ENCODE results near the gene NFIA.

The NFIA gene

DNA sequence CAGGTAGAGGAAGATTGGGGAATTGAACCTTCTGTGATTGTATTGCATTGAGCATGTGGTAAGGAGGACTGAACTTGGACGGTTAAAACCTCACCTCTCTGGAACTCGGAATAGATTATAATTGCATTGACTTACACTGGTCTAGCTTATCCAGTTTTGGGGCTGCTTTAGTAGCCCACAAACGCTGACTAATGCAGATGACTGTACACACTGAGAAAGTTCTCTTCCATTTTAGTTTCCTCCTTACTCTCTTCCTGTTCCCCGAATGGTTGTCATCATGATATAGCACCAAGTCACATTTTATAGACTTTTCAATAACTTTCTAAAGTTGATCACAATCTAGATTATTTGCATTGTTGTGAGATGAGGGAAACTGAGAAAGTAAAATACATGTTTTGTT lies 78.2 kb downstream of the NFIA start:
- DNase-seq: peak; percentile 29

DNA sequence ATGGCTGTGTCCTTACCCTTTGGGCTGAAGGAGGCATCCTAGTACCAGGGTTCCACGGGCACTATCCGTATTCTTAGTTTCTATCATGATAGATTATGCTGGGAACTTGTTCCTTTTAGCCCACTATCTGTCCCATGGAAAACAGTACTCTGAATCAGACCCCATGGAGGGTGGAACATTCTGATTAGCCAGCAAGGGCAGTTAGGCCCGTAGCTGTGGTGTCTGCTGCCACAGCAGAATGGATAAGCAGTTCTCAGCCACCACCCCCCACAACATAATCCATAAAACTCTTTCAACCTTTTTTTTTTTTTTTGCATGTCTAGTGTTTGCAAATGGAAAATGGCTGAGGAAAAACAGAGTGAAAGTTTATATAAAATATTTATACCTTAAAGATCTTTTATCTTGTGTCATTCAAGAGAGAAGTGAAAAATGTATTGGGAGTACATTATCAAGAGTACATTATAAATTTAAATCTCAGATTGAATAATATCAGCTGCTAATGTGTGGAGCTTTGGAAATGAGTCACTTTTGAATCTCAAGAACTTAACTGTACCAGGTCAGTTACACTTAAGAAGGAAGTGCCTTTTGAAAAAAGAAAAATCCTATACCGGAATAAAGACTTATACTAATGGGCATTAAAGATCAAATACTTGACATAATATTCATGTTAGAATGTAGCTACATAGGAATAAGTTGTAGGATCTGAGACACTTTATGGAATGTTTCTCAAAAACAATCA lies 80.3 kb downstream of the NFIA start:
- DNase-seq: no peak

DNA sequence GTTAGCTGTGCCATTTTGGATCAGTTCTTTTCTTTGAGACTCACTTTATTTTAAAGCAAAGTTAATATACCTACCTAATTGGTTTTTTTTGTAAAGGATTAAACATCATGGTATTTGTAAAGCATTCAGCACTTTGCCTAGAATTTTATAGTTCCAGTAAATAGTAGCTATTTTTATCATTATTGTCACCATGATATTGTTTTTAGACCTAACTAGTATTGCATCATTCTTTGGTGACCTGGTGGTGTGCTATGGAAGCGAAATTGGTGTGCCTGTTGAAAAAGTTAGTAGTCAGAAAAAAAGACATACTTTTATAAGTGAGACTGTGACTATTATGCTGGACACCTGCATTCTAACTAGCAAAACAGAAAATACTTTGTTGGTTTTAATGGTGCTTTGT lies 81.0 kb downstream of the NFIA start:
- no peak for DNase-seq

DNA sequence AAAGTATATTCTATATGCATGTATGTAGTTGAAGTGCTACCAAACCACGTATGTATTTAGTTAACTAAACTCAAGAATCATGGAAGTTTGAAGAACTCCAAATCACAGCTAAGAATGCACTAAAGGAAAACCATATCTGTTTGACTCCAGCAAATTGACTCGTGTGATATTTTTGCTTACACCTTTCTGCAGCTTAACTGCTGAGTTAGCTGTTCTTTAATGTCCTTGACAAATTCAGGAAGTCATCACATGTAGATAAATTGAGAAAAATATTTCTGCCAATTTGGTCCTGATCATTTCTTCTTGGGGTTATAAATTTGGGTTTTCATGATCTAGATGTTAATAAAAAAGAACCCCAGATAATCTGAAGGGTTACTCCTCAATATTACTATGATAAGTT lies 83.0 kb downstream of the NFIA start:
- no peak for DNase-seq

DNA sequence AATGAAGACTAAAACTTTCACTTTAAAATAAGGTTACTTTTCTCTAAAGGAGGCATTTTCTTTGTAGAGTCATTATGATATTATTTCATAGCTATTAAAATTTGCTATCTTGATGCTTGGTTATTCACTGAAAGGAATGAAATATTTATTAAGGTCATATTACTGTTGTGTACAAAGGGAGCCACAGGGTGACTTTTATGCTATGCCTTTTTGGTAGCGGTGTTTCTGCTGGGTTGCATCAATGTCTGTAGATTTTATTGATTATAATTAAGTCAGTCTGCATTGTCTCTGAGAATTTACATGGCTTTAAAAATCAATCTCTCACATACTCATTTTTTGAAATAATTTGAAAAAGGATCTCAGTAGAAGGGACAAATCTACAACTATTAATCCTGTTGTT lies 84.9 kb downstream of the NFIA start:
- no peak for DNase-seq

DNA sequence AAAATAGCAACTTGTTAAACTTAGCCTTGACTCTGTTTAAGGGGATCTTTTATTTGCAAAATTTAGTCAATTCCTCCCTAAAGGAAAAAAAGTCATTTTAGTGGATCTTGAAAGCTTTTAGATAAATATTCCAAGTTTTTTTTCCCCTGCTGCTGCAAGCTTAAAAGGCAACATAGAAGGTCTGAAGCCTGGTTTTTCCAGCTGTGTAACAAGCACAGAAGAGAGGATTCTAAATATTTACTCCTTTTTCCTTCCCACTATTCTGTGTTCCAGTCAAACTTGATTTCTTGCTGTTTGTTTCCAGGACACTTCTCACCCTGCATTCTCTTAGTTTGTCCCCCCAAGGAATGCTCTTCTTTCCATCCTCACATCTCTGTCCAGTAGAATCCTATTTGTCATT lies 86.7 kb downstream of the NFIA start:
- DNase-seq: no peak

DNA sequence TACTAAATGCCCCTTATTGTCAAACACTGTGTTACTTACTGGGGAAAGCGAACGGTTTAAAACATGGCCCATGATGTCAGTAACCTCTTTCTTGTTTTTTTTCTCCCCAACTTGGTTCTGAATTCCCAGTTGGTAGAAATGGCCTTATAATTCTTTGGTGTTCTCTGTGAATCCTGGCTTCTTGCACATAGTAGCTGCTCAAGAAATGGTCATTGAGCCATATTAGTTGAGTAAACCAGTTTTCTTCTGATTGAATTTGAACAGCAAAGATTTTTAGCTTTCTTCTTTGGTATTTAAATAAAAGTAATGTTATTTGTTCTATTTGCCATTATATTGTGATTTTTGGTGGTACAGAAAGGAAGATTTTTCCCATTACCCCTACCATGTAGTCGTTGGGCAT lies 87.3 kb downstream of the NFIA start:
- no peak for DNase-seq

DNA sequence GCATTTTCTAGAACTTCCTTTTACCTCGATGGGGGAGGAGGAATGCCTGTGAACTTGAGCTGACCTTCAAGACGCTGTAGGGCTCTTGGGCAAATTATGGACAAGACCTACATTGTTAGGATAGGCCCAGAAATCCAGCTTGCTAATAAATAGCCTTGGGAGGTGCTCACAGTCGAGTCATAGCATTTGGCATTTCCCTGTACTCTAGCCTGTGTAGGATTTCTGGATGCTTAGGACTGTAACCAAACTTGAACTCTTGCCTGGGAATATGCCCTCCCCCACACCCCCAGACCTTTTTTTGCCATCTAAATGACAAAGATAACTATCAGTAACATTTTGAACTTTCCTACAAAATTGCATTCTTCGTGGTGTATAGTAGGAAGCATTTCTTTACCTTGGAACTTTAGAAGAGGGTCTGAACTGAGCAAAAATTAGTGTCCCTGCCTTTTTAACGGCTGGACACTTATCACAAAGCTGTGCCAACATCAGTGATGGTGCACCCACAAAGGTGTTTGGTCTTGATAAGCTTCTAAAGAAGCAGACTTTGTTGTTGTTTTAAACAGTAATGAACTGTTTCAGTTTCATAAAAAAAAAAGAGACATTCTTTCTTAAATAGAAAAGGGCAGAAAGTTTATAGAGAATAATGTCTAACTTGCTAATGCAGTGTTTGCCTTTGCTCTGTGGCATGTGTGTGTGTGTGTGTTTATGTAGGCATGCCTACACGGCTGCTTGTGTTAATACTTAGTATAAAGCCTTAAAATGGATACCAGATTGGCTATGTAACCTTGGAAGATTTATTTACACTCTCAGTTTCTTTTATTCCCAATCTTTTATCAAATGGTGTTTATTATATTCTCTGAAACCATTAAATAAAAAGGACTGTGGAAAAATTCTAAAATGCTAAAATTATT lies 88.2 kb downstream of the NFIA start:
- DNase-seq: no peak

DNA sequence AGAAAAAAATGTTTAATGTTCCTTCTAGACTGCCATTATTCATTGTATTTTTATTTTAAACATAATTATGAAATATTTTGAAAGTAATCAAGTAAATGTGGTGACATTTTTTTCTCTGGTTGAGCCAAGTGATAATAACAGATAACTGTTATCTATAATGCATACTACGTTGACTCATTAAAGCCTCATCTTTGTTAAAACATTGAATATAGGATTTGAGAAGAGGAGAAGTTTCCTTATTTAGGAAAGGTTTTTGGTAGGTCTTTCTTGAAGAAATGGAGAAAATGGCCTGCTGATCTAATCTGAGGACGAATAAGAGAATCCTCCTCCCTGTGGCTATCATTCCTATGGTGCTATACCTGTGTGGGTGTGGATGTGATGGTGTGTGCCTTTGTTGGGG lies 89.0 kb downstream of the NFIA start:
- DNase-seq: no peak

DNA sequence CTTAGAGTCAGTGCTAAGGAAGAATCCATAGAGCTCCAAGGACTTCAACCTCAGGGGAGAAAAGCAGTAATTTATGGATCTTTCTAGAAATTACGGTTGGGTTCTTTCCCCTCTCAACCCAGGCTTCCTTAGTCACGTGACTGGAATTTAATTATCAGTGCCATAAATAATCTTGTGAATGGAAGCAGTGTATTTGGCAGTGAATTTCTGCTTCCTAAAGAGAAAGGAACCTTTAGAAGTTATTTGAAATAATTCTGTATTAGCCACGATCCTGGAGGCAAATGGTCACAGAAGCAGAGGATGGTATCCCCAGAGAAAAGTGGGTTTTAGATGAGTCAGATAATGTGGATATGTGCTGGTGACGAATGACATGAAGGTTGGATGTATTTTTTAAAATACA lies 89.6 kb downstream of the NFIA start:
- DNase-seq: no peak

DNA sequence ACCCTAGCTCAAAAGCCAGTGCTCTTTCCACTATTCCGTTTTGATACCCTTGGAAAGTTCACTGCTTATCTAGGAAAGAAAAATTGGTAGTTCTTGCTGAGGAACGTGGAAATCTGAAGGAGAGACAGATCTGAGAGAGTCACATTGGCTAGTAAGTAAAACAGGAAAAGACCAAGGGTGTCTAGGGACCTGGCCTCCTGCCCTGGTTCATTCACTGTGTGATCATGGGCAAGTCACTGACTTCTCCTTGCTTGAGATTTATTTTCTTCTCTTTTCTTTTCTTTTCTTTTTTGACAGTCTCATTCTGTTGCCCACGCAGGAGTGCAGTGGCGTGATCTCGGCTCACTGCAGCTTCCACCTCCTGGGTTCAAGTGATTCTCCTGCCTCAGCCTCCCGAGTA lies 90.8 kb downstream of the NFIA start:
- DNase-seq: no peak

DNA sequence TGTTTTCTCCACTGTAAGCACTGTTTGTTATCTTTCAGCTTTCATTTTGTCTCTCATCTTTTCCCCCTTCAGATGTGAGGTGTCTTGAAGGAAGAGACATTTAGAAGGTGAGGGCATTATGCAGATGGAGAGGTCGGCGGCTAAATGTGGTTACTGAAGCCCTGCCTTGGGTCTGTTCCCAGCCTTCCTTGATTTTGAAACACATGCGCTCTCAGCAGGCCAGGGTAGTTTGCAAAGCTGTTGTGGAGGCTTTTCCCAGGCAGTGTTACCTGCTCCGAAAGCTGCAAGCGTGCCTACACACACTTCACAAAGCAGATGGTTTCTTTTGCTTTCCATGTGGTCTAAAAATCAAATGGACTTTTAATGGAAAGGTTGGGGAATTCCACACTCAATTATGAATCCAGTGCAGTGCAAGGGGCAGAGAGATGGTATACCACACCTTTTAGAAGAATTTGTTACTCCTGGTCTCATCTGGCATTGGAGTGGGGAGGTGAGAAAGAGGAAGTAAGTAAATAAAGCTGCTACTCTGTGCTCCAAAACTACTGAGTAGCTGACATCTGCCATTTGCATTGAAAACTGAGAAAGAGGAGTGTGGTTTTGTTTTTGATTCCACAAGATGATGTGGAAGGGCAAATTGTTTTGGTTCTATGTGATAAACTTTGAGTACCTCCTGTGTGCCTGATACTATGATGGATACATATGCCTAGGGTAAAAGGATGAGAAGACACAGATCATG lies 91.9 kb downstream of the NFIA start:
- DNase-seq: no peak

DNA sequence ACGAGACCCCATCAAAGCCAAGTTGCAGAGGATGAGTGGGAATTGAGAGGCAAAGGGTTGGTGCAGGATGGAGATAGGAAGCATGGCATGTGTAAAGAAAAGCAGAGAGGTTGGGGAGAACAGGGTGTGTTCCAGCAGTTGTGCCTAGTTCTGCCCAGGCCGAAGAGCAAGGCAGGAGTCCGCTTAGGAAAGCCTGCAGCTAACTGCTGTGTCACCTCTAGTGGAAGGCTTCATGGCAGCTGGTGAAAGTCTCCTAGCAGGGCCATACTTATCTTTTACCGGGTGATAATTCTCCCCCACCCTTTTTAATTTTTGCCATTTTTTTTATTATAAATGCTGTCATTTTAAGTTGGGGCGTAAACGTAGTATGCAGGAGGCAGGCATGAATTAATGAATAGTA lies 93.6 kb downstream of the NFIA start:
- DNase-seq: no peak

DNA sequence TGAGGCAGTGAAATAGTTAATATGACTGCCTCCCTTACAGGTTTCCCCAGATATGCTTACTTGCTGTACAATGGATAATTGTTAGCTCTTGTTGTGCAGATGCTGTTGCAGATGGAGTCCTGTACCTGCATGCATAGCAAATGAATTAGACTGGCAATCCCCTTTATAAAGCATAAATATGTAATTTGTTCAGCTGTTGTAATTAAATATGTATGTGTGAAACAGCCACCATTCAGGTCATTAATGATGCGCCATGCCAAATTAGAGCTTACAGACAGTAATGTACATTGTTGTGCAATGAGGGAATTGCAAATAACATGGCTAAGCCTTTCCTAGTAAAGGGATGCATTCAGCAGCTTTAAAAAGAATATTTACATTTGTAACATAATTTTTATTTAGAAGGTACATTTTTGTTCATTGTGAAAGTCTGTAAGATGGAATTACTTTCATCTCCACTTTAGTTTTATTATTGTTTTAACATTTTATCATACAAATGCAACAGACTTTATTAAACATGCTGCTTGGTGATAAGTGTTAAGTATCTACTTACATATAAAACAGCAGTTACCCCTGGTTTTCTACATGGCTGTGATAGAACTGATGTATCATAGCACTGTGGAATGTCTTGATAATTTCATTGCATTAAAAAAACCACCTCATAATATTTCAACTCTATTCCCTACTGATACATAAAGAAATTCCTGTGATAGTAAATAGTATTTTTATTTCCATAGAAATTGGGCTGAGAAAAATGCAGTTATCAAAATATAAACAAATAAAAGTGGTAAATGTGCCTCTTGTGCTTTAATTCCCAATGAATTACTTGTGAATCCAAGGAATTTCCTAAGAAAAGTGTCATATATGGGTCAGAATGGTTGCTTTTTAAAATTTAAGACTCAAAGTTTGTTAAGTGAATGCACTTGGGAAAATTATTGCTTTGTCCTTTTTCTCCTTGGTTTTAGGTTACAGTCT lies 99.0 kb downstream of the NFIA start:
- no peak for DNase-seq

DNA sequence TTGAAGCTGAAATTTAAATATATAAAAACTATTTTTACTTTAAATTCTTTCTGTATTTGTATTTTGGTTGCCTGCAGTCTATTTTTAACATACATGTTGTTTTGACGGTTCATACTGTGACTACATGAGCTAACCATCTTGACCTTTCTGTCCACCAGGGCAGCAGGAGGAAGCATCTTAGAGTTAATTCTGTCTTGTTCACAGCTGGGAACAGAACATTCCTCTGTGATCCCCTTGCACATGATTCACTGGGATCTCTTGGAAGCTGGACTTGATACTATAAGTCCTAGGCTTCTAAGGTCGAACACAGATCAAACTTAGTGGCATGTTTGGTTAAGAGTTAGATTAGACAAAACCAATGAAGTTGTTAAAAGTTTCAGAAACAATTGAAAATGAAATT lies 99.7 kb downstream of the NFIA start:
- DNase-seq: no peak

DNA sequence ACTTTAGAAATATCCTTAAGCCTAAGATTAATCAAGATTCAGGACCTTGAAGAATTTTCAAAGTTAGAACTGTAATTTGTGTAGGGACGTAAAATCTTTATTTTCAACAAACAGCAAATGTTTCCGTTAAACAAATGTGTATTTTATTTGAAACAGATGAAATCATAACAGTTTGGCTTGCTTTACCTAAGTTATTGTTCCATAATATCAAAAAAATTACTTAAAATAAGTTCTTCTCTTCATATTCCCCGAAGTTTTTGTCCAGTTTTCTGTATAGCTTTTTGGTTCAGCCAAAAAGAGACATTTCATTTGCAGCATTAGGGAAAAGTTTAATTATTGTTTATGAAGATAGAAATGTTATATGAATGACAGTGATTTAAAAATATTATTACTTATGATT lies 100.1 kb downstream of the NFIA start:
- DNase-seq: no peak

DNA sequence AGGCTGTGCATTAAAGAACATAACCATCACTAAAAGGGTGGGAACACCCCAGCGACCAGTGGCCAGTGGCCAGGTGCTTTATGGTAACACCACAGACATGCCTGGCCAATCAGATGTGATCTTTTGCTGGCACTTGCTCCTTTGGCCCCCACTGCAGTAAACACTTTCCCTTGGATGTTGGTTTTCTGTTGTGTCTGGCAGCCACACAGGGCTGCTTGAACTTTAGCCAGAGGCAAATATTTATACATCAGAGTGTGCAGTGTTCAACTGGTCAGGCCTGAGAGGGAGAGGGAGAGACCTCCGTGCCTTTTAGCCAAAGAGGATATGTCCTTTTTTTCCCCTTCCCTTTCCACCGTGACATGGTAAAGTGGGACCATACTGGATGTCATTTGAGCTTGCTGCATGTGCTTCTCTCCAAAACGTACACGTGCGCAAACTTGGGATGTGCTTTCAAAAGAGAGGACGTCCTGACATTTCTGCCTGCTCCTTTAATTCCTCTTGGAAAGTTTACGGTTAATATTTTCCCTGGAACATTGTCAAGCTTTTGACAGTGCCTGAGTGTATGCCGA lies 101.2 kb downstream of the NFIA start:
- no peak for DNase-seq

DNA sequence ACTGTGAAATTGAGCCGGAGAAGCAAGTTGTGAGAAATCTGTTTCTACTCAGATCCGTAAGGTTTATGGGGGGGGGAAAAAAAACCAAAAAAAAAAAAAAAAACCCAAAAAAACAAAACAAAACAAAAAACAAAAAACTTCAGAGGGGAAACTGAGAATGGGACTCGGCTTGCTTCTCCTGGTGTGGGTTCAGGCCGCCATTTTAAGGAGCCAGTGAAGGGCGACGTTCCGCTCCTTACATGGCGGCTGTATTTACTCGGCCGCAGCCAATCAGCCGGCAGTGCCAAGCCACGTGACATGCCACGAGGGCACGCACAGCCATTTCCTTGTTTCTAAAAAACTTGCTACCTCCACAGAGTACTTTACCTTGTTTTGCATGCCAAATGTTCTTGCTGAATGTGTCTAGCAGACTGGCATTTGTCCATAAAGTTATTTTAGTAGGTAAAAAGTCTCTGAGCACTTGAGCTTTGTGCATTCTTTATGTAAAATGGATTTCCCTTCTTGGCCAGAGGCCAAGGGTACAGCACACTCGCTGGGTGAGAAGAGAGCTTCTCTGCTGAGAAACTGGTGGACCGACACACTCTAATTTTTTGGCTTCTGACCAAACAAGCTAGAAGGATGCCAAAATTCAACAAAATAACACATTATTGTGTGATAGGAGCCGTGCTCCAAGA lies 101.8 kb downstream of the NFIA start:
- no peak for DNase-seq

DNA sequence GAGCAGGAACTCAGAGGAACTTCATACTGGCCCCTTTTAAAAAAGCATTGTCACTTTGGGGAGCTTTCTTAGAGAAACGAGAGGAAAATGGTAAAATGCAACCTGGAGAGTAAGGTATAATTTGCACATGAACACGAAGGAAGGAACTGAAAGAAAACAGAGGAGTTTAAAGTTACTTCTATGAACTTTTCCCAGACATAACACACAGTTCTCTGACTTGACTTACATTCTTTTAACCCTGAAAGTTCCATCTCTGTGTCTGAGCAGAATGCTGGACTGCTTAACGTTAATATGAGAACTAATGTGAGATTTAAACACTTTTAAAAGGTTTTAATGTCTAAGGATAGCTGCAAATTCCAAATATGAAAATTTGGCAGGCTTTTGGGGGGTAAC lies 102.3 kb downstream of the NFIA start:
- DNase-seq: no peak

DNA sequence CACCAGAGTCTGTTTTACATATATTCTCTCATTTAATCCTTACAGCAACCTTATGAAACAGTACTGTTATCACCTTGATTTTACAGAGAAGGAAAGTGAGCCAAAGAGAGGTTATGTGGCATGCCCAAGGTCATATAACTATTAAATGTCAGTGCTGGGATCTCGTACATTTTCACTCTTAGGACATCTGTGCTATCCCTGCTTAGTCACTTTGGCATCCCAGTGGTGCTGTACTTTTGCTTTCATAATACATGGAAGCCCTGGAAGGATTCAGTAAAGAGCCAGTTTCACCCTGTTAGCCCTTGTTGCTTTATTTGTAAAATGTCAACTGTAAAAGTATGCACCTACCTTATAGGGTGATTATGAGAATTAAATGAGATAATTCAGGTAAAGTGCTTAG lies 104.4 kb downstream of the NFIA start:
- DNase-seq: no peak

DNA sequence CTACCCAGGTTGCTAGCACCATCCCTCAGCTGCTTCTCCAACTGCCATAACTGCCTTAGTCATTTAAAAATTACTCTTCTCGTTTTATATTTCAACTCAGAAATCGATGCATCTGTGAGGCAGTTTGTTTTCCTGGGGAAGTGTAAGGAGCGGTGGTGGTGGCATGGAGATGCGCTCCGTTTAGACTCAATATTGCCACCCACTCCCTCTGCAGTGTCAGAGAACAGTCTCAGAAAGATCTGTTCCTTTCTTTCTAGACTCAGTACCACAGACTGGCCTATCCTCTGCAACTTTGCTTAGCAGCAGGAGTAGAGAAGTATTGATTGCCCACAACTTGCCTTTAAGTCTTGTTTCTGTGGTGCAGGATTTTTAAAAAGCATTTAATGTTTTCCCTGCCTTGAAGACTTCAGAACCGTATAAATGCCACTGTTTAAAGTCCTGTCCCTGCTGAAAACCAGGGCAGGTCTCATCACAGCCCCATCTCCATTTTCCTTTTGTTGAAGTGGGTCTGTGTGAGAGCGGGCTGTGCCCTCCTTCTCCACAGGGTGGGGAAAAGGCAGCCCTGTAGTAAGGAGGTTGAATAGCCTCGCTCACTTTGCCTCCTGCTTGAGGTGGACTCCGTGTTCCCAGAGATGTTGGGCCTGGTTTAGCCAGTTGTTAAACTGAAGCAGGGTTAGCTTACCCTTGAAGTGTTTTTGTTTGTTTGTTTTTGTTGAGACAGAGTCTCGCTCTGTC lies 105.2 kb downstream of the NFIA start:
- no peak for DNase-seq
